ENCODE results near the gene PRPS1L1. TPM values are rescaled to one million over a fixed set of nuclear protein-coding genes. Genes with fewer than 3 reads are reported as not detected.

The PRPS1L1 gene
- polyA plus RNA-seq, 1 donor (not counting 4 experiments of a cell fraction or from before 2014, with no cell fraction given) = not detected

GRCh38 chr7:18045171-18045570, 17.5 kb upstream of the PRPS1L1 start:
- H3K4me1 ChIP-seq (ENCODE audit: control insufficient read depth, extremely low read depth, insufficient read depth, low read length) = no peaks in the 10 kb centered on the region
- H3K4me3 ChIP-seq (ENCODE audit: control insufficient read depth in 2 of 3, extremely low read depth in 1 of 3, insufficient read depth in 2 of 3, low read depth in 1 of 3, low read length in 3 of 3) = no peak overlapping the region
- dilution Hi-C loops (cut with MboI; ENCODE audit: extremely low pct_ligation_motif_present, low sequenced_read_pairs) = no loop called here
- no peak for FAIRE-seq
- H3K9me3 ChIP-seq (ENCODE audit: control insufficient read depth, low read depth, low read length) = no peaks in the 10 kb centered on the region
- DNase-seq (ENCODE audit: low read depth, low spot score) = no peak
- H4K20me1 ChIP-seq (ENCODE audit: control insufficient read depth, extremely low read depth, insufficient read depth, low read length) = no peaks in the 10 kb centered on the region
- TF ChIP-seq CTCF (optimal IDR thresholded peaks at IDR 0.05 in 1 of 3, IDR thresholded peaks at IDR 0.05 in 1 of 3, conservative IDR thresholded peaks at IDR 0.05 in 1 of 3; ENCODE audit: extremely low read depth in 1 of 3, insufficient read depth in 2 of 3, low read length in 3 of 3) = no peak
- TF ChIP-seq EZH2 (IDR thresholded peaks at IDR 0.05; ENCODE audit: low read length) = no peak
- H3K9ac ChIP-seq (ENCODE audit: control insufficient read depth, extremely low read depth, insufficient read depth, low read length) = no peak overlapping the region
- H3K4me2 ChIP-seq (ENCODE audit: control insufficient read depth, extremely low read depth, insufficient read depth, low read depth, low read length) = no peak overlapping the region
- no peak overlapping the region for H3K27ac ChIP-seq (ENCODE audit: control insufficient read depth, insufficient read depth, low read length)
- no peaks in the 10 kb centered on the region for H3K9me1 ChIP-seq (ENCODE audit: control insufficient read depth, extremely low read depth, insufficient read depth, low read length)
- H3K79me2 ChIP-seq (ENCODE audit: control insufficient read depth, insufficient read depth, low read length) = no peaks in the 10 kb centered on the region
- H3K27me3 ChIP-seq (ENCODE audit: control insufficient read depth, extremely low read depth, insufficient read depth, low read length) = no peaks in the 10 kb centered on the region
- no peaks in the 10 kb centered on the region for H3K36me3 ChIP-seq (ENCODE audit: control insufficient read depth in 2 of 2, extremely low read depth in 1 of 2, insufficient read depth in 2 of 2, low read length in 2 of 2)
- H2AFZ ChIP-seq (ENCODE audit: control insufficient read depth, low read length) = no peak overlapping the region

- Histone ChIP-seq H3K9ac (ENCODE audit: control insufficient read depth, extremely low read depth, insufficient read depth, low read length) (no peak overlapping the region), H3K36me3 (ENCODE audit: control insufficient read depth in 2 of 2, extremely low read depth in 1 of 2, insufficient read depth in 2 of 2, low read length in 2 of 2) (no peaks in the 10 kb centered on the region), H3K79me2 (ENCODE audit: control insufficient read depth, insufficient read depth, low read length) (no peaks in the 10 kb centered on the region), H3K4me3 (ENCODE audit: control insufficient read depth in 2 of 3, extremely low read depth in 1 of 3, insufficient read depth in 2 of 3, low read depth in 1 of 3, low read length in 3 of 3) (no peak overlapping the region), H3K9me3 (ENCODE audit: control insufficient read depth, low read depth, low read length) (no peaks in the 10 kb centered on the region), H3K27me3 (ENCODE audit: control insufficient read depth, extremely low read depth, insufficient read depth, low read length) (no peaks in the 10 kb centered on the region), H2AFZ (ENCODE audit: control insufficient read depth, low read length) (no peak overlapping the region), H3K9me1 (ENCODE audit: control insufficient read depth, extremely low read depth, insufficient read depth, low read length) (no peaks in the 10 kb centered on the region), H4K20me1 (ENCODE audit: control insufficient read depth, extremely low read depth, insufficient read depth, low read length) (no peaks in the 10 kb centered on the region), H3K27ac (ENCODE audit: control insufficient read depth, insufficient read depth, low read length) (no peak overlapping the region), H3K4me2 (ENCODE audit: control insufficient read depth, extremely low read depth, insufficient read depth, low read depth, low read length) (no peak overlapping the region), H3K4me1 (ENCODE audit: control insufficient read depth, extremely low read depth, insufficient read depth, low read length) (no peaks in the 10 kb centered on the region)
- TF ChIP-seq CTCF (optimal IDR thresholded peaks at IDR 0.05 in 1 of 3, IDR thresholded peaks at IDR 0.05 in 1 of 3, conservative IDR thresholded peaks at IDR 0.05 in 1 of 3; ENCODE audit: extremely low read depth in 1 of 3, insufficient read depth in 2 of 3, low read length in 3 of 3) (no peak), EZH2 (IDR thresholded peaks at IDR 0.05; ENCODE audit: low read length) (no peak)
- no peak for FAIRE-seq
- no peak for DNase-seq (ENCODE audit: low read depth, low spot score)
- dilution Hi-C loops (cut with MboI; ENCODE audit: extremely low pct_ligation_motif_present, low sequenced_read_pairs) = no loop called here
Observed at GRCh38 chr7:18041191-18041590, 13.5 kb upstream of the PRPS1L1 start.
